HFFc6 (cell line): ENCODE data around the gene SNX4. TPM values are rescaled to one million over a fixed set of nuclear protein-coding genes. Genes with fewer than 3 reads are reported as not detected.

Source experiments
- DNase-seq: peaks from one replicate; pipeline ENCODE4 v3.0.0-alpha.2; 2018
- H3K27ac Mint-ChIP-seq: 2 replicates; pipeline ENCODE4 v1.8.0; 2020; ENCODE audit warnings: mild to moderate bottlenecking, mixed read lengths
- H3K27me3 Mint-ChIP-seq: 2 replicates; pipeline ENCODE4 v1.8.0; 2021; ENCODE audit warnings: mild to moderate bottlenecking, moderate library complexity, mixed read lengths; ENCODE audit not compliant: insufficient read depth
- H3K36me3 Mint-ChIP-seq: 2 replicates; pipeline ENCODE4 v1.8.0; 2021; ENCODE audit warnings: low read depth, mixed read lengths
- H3K4me1 Mint-ChIP-seq: 2 replicates; pipeline ENCODE4 v1.8.0; 2020; ENCODE audit warnings: low read depth, mixed read lengths
- H3K4me3 Mint-ChIP-seq: 2 replicates; pipeline ENCODE4 v1.8.0; 2020; ENCODE audit warnings: mild to moderate bottlenecking, moderate library complexity, mixed read lengths
- H3K9me3 Mint-ChIP-seq: 2 replicates; pipeline ENCODE4 v1.8.0; 2020; ENCODE audit warnings: mild to moderate bottlenecking, mixed read lengths
- CTCF ChIP-seq: fragments of 200-600 bp; sonication (generic); IDR thresholded peaks from 2 replicates; pipeline ENCODE4 v1.5.0; 2021; ENCODE audit warnings: antibody characterized with exemption, mild to moderate bottlenecking
- total RNA-seq, 6 experiments: library from RNA; stranded (reverse); fragmentation: NEBNext Ultra II Directional; extraction: Animal tissue kit (Norgen Biotek cat#: 25700); gene quantifications; 2 replicates in 1 of 6; 3 replicates in 5 of 6; pipeline ENCODE4 v1.2.3, GENCODE V29; 2021

Gene SNX4
- total RNA-seq, 6 experiments from 2014 or later, result 19.6 to 23.2 (median 21.3) TPM

- Mint-ChIP-seq H3K27ac (peak overlapping the region; percentile 4; the same call in 1 of the 2 replicates), H3K4me1 (peaks cover 50% of the 10 kb centered on the region), H3K4me3 (no peak overlapping the region), H3K27me3 (no peaks in the 10 kb centered on the region), H3K36me3 (peaks cover 23% of the 10 kb centered on the region), H3K9me3 (no peaks in the 10 kb centered on the region)
- no peak for DNase-seq
- TF ChIP-seq CTCF, result no peak
These were observed 4.6 kb downstream of the SNX4 start for GRCh38 chr3:125515421-125515820.

DNA sequence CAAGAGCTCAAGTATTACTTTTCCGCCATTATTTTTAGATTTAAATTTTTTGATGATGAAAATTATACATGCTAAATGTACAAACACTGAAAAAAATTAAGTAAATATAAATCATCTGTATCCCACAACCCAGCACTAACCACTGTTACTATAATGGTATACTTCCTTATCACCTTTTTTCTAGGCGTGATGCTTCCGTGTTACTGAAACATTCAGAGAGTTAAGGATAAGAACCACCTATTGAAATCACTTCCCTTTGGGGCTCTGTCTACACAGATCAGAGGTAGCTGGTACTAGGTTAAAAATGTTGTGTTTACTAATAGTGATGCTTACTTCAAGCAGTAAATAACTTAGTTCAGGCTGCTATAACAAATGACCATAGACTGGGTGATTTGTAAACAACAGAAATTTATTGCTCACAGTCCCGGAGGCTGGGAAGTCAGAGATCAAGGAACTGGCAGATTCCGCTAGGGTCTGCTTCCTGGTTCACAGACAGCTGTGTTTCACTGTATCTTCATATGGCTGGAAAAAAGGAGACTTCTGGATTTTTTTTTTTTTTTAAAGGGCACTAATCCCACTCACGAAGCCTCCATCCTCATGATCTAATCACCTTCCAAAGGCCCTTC is 6.4 kb downstream of the SNX4 start:
- TF ChIP-seq CTCF, result no peak
- DNase-seq, result no peak
- Mint-ChIP-seq H3K4me1 (peaks cover 40% of the 10 kb centered on the region), H3K27me3 (no peaks in the 10 kb centered on the region), H3K9me3 (peaks cover 5% of the 10 kb centered on the region), H3K4me3 (no peak overlapping the region), H3K27ac (no peak overlapping the region), H3K36me3 (peaks cover 30% of the 10 kb centered on the region)

- peak overlapping the region; percentile 0 for H3K4me3 Mint-ChIP-seq
- peak overlapping the region; percentile 67 for H3K27ac Mint-ChIP-seq
- no peak for DNase-seq
- peaks cover 37% of the 10 kb centered on the region for H3K4me1 Mint-ChIP-seq
- peaks cover 33% of the 10 kb centered on the region for H3K36me3 Mint-ChIP-seq
- no peaks in the 10 kb centered on the region for H3K27me3 Mint-ChIP-seq
- no peak for TF ChIP-seq CTCF
- H3K9me3 Mint-ChIP-seq, result peaks cover 14% of the 10 kb centered on the region
These were observed 7.7 kb downstream of the SNX4 start for GRCh38 chr3:125512135-125512920.

GRCh38 chr3:125511420-125512118 is 8.4 kb downstream of the SNX4 start:
- DNase-seq, result no peak
- Mint-ChIP-seq H3K4me3 (peak overlapping the region; percentile 37; the same call in 1 of the 2 replicates), H3K27me3 (no peaks in the 10 kb centered on the region; the same call in 1 of the 2 replicates), H3K4me1 (peaks cover 32% of the 10 kb centered on the region), H3K36me3 (peaks cover 36% of the 10 kb centered on the region), H3K27ac (peak overlapping the region; percentile 67), H3K9me3 (peaks cover 18% of the 10 kb centered on the region)
- TF ChIP-seq CTCF, result no peak

- Mint-ChIP-seq H3K9me3 (peaks cover 18% of the 10 kb centered on the region), H3K27me3 (no peaks in the 10 kb centered on the region; the same call in 1 of the 2 replicates), H3K27ac (no peak overlapping the region), H3K36me3 (peaks cover 42% of the 10 kb centered on the region), H3K4me1 (peaks cover 15% of the 10 kb centered on the region), H3K4me3 (no peak overlapping the region)
- no peak for TF ChIP-seq CTCF
- no peak for DNase-seq
These were observed 12.9 kb downstream of the SNX4 start for GRCh38 chr3:125507128-125507527.
